NCI-H446 treated with DMSO at 0.1 percent for 48 hours (cell line): ENCODE data around the gene TBC1D5.
"Not testable (repeated sequence)": the region's sequence is repeated elsewhere in the genome, so short reads cannot be mapped to it uniquely, and the experiment has no call there.

Experiments used
- DNase-seq: peaks from one replicate; lab custom pipeline; 2025; lab: John Stamatoyannopoulos, UW

TBC1D5 gene

GRCh38 chr3:17401912-17402311 lies 340.5 kb downstream of the TBC1D5 start:
- no peak for DNase-seq

- DNase-seq: no peak
These were observed 342.8 kb downstream of the TBC1D5 start for GRCh38 chr3:17399586-17399985.

- DNase-seq: no peak
These were observed 343.4 kb downstream of the TBC1D5 start for GRCh38 chr3:17398959-17399551.

GRCh38 chr3:17396036-17396435 lies 346.4 kb downstream of the TBC1D5 start:
- DNase-seq: no peak

- DNase-seq: no peak
These were observed 347.8 kb downstream of the TBC1D5 start for GRCh38 chr3:17394541-17395155.

- not testable (repeated sequence) for DNase-seq
These were observed 349.9 kb downstream of the TBC1D5 start for GRCh38 chr3:17392516-17392915.

GRCh38 chr3:17390785-17391184 lies 351.6 kb downstream of the TBC1D5 start:
- DNase-seq: no peak

- DNase-seq: no peak
These were observed 355.3 kb downstream of the TBC1D5 start for GRCh38 chr3:17387108-17387507.

- no peak for DNase-seq
These were observed 356.0 kb downstream of the TBC1D5 start for GRCh38 chr3:17386432-17386831.

GRCh38 chr3:17384567-17385296 lies 357.7 kb downstream of the TBC1D5 start:
- no peak for DNase-seq

GRCh38 chr3:17373304-17373703 lies 369.1 kb downstream of the TBC1D5 start:
- no peak for DNase-seq

GRCh38 chr3:17372362-17373210 lies 369.8 kb downstream of the TBC1D5 start:
- no peak for DNase-seq

GRCh38 chr3:17369973-17370372 lies 372.5 kb downstream of the TBC1D5 start:
- no peak for DNase-seq

GRCh38 chr3:17367171-17367570 lies 375.3 kb downstream of the TBC1D5 start:
- DNase-seq: no peak

- DNase-seq: no peak
These were observed 381.4 kb downstream of the TBC1D5 start for GRCh38 chr3:17360991-17361390.

GRCh38 chr3:17359911-17360310 lies 382.5 kb downstream of the TBC1D5 start:
- DNase-seq: no peak

- no peak for DNase-seq
These were observed 385.3 kb downstream of the TBC1D5 start for GRCh38 chr3:17357035-17357710.

- no peak for DNase-seq
These were observed 385.8 kb downstream of the TBC1D5 start for GRCh38 chr3:17356585-17356984.

- DNase-seq: no peak
These were observed 386.8 kb downstream of the TBC1D5 start for GRCh38 chr3:17355591-17355990.

- no peak for DNase-seq
These were observed 388.1 kb downstream of the TBC1D5 start for GRCh38 chr3:17354341-17354740.

GRCh38 chr3:17352620-17353019 lies 389.8 kb downstream of the TBC1D5 start:
- no peak for DNase-seq

- not testable (repeated sequence) for DNase-seq
These were observed 391.2 kb downstream of the TBC1D5 start for GRCh38 chr3:17351193-17351592.
